Ammon's horn (tissue), 1 donor: ENCODE measurements around the gene FAM107B.
A peak's percentile ranks its signal among the peaks of the same experiment; 100 is the strongest.
"Not testable (repeated sequence)": the region's sequence is repeated elsewhere in the genome, so short reads cannot be mapped to it uniquely, and the experiment has no call there.

ENCODE experiments used
- DNase-seq: peaks from one replicate; pipeline ENCODE4 v3.0.0-alpha.2; 2016; ENCODE audit warnings: low spot score

The FAM107B gene

GRCh38 chr10:14774797-14775196 lies at the start of gene FAM107B:
Gene FAM107B (minus strand): TSS chr10:14774897. CDS start chr10:14774663, 234 bp downstream.
- no peak for DNase-seq

GRCh38 chr10:14823966-14824365 lies 49.3 kb upstream of the FAM107B start:
- no peak for DNase-seq

- peak; percentile 59 for DNase-seq
These were observed 48.4 kb upstream of the FAM107B start for GRCh38 chr10:14822879-14823755.

- no peak for DNase-seq
These were observed 47.1 kb upstream of the FAM107B start for GRCh38 chr10:14821635-14822375.

- DNase-seq = no peak
These were observed 46.1 kb upstream of the FAM107B start for GRCh38 chr10:14820775-14821154.

GRCh38 chr10:14820010-14820774 lies 45.5 kb upstream of the FAM107B start:
- DNase-seq = no peak

GRCh38 chr10:14816717-14817116 lies 42.0 kb upstream of the FAM107B start:
- not testable (repeated sequence) for DNase-seq

GRCh38 chr10:14815681-14816080 lies 41.0 kb upstream of the FAM107B start:
- DNase-seq = no peak

- no peak for DNase-seq
These were observed 37.6 kb upstream of the FAM107B start for GRCh38 chr10:14812271-14812670.

GRCh38 chr10:14810969-14811953 lies 36.6 kb upstream of the FAM107B start:
- no peak for DNase-seq

- DNase-seq = no peak
These were observed 31.6 kb upstream of the FAM107B start for GRCh38 chr10:14806318-14806717.

GRCh38 chr10:14803827-14804226 lies 29.1 kb upstream of the FAM107B start:
- no peak for DNase-seq

- DNase-seq = no peak
These were observed 27.0 kb upstream of the FAM107B start for GRCh38 chr10:14801723-14802122.

GRCh38 chr10:14800397-14800796 lies 25.7 kb upstream of the FAM107B start:
- no peak for DNase-seq

- no peak for DNase-seq
These were observed 23.9 kb upstream of the FAM107B start for GRCh38 chr10:14798636-14799035.

- DNase-seq = no peak
These were observed 13.2 kb upstream of the FAM107B start for GRCh38 chr10:14787938-14788337.

GRCh38 chr10:14784459-14785055 lies 9.9 kb upstream of the FAM107B start:
- no peak for DNase-seq

GRCh38 chr10:14782691-14783363 lies 8.1 kb upstream of the FAM107B start:
- no peak for DNase-seq

GRCh38 chr10:14781763-14782162 lies 7.1 kb upstream of the FAM107B start:
- DNase-seq = no peak

- DNase-seq = no peak
These were observed 4.4 kb upstream of the FAM107B start for GRCh38 chr10:14779001-14779651.
